GM11168 (cell line): ENCODE results near the gene VWDE.
"Not testable (repeated sequence)": the region's sequence is repeated elsewhere in the genome, so short reads cannot be mapped to it uniquely, and the experiment has no call there.

Experiments
- in situ Hi-C: fragments of 300-500 bp; cut with MboI; formaldehyde crosslinking; loops from one replicate; pipeline ENCODE4 v1.12.0; 2022; ENCODE audit warnings: low sequenced_read_pairs; ENCODE audit not compliant: unreplicated experiment

The VWDE gene

GRCh38 chr7:12402365-12402725 is 1.3 kb downstream of the VWDE start:
- in situ Hi-C loops: no loop called here

- in situ Hi-C loops: no loop called here
Measured at GRCh38 chr7:12401538-12402364, 1.9 kb downstream of the VWDE start.

- in situ Hi-C loops: no loop called here
Measured at GRCh38 chr7:12398186-12398585, 5.5 kb downstream of the VWDE start.

- in situ Hi-C loops: no loop called here
Measured at GRCh38 chr7:12397671-12398070, 6.0 kb downstream of the VWDE start.

- in situ Hi-C loops: not testable (repeated sequence)
Measured at GRCh38 chr7:12396670-12397069, 7.0 kb downstream of the VWDE start.

- in situ Hi-C loops: no loop called here
Measured at GRCh38 chr7:12391922-12392615, 11.6 kb downstream of the VWDE start.

GRCh38 chr7:12389089-12389700 is 14.5 kb downstream of the VWDE start:
- in situ Hi-C loops: no loop called here

- in situ Hi-C loops: no loop called here
Measured at GRCh38 chr7:12386313-12386740, 17.3 kb downstream of the VWDE start.

GRCh38 chr7:12385364-12385786 is 18.3 kb downstream of the VWDE start:
- in situ Hi-C loops: no loop called here

GRCh38 chr7:12383377-12383776 is 20.3 kb downstream of the VWDE start:
- in situ Hi-C loops: no loop called here

- in situ Hi-C loops: no loop called here
Measured at GRCh38 chr7:12378389-12378788, 25.3 kb downstream of the VWDE start.

GRCh38 chr7:12377406-12377805 is 26.3 kb downstream of the VWDE start:
- in situ Hi-C loops: no loop called here

- in situ Hi-C loops: no loop called here
Measured at GRCh38 chr7:12373580-12374263, 29.9 kb downstream of the VWDE start.

GRCh38 chr7:12370249-12370648 is 33.4 kb downstream of the VWDE start:
- in situ Hi-C loops: no loop called here

GRCh38 chr7:12369756-12370155 is 33.9 kb downstream of the VWDE start:
- in situ Hi-C loops: no loop called here

- in situ Hi-C loops: no loop called here
Measured at GRCh38 chr7:12369072-12369471, 34.6 kb downstream of the VWDE start.

- in situ Hi-C loops: no loop called here
Measured at GRCh38 chr7:12360948-12361347, 42.7 kb downstream of the VWDE start.

- in situ Hi-C loops: no loop called here
Measured at GRCh38 chr7:12358694-12359093, 45.0 kb downstream of the VWDE start.

- in situ Hi-C loops: no loop called here
Measured at GRCh38 chr7:12357508-12357907, 46.2 kb downstream of the VWDE start.

- in situ Hi-C loops: no loop called here
Measured at GRCh38 chr7:12351843-12352242, 51.8 kb downstream of the VWDE start.

- in situ Hi-C loops: no loop called here
Measured at GRCh38 chr7:12350971-12351370, 52.7 kb downstream of the VWDE start.
